Measurements from ENCODE around the gene PLXNC1. TPM values are rescaled to one million over a fixed set of nuclear protein-coding genes. Genes with fewer than 3 reads are reported as not detected.

Gene PLXNC1
- total RNA-seq, 2 donors from 2014 or later = 8.5 to 9.2 TPM

DNA sequence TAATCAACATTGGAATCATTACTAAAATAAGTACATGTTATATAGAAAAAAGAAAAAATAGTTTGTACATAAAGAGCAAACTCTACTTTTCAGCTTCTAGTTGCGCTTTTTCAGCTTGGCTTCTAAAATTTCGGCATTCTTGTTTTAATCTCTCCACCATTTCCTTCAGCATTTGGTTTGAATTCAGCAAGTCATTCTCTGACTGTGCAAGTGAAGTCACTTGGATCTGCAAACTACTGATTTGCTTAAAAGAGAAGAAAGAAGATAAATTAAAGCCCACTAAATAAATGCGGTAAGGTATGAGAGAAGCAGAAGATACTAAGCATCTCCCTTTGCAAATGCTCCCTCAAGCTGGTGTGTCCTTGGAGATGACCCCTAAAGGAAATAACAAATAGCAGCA, 185.0 kb downstream of the PLXNC1 start:
- H3K4me3 ChIP-seq = no peak overlapping the region

DNA sequence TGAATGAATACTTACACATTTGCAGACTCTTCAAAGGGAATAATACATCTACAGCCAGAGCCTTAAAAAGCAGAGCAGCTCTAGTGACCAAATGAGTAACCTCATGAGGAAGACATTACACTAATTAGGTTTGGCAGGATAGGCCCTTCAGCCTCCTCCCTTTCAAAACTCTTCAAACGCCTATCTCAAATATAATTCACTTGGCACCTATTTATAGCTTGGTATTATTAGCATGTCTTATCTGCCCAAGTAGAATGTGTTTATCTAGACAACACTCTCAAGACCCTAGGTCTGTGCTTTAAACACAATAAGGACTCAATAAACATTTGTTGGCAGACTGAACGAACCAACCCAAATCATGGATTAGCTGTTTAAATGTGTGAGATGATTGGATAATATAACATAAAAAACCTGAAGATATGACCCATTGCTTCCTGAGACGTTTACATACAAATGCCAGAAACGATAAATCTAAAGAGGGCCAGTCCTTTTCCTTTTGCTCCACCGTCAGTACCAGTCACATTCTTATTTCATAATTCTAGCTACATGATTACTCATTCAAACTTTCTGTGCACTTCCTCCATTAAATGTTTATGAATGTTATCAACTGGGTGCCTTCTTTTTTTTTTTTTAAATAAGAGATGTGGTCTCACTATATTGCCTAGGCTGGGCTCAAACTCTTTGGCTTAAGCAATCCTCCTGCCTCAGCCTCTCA, 188.0 kb downstream of the PLXNC1 start:
- Histone ChIP-seq H3K4me1 (ENCODE audit: control insufficient read depth in 1 of 2, low read depth in 2 of 2) (no peaks in the 10 kb centered on the region), H3K4me3 (no peak overlapping the region), H3K9me3 (no peaks in the 10 kb centered on the region), H3K36me3 (no peaks in the 10 kb centered on the region), H3K27ac (no peak overlapping the region), H3K27me3 (replicated peaks; ENCODE audit: insufficient read depth) (no peaks in the 10 kb centered on the region)
- DNase-seq (ENCODE audit: low spot score) = no peak
- ATAC-seq (ENCODE audit: insufficient number of reproducible peaks, low FRiP score, low read depth) = no peak
- TF ChIP-seq, protein P1, sequence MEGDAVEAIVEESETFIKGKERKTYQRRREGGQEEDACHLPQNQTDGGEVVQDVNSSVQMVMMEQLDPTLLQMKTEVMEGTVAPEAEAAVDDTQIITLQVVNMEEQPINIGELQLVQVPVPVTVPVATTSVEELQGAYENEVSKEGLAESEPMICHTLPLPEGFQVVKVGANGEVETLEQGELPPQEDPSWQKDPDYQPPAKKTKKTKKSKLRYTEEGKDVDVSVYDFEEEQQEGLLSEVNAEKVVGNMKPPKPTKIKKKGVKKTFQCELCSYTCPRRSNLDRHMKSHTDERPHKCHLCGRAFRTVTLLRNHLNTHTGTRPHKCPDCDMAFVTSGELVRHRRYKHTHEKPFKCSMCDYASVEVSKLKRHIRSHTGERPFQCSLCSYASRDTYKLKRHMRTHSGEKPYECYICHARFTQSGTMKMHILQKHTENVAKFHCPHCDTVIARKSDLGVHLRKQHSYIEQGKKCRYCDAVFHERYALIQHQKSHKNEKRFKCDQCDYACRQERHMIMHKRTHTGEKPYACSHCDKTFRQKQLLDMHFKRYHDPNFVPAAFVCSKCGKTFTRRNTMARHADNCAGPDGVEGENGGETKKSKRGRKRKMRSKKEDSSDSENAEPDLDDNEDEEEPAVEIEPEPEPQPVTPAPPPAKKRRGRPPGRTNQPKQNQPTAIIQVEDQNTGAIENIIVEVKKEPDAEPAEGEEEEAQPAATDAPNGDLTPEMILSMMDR (IDR thresholded peaks at IDR 0.05) = no peak

More for the DNA sequence above, 185.0 kb downstream of the PLXNC1 start:
- Histone ChIP-seq H3K4me1 (ENCODE audit: control insufficient read depth in 1 of 2, low read depth in 2 of 2) (no peaks in the 10 kb centered on the region), H3K9me3 (no peaks in the 10 kb centered on the region), H3K27ac (no peak overlapping the region), H3K27me3 (replicated peaks; ENCODE audit: insufficient read depth) (no peaks in the 10 kb centered on the region), H3K36me3 (no peaks in the 10 kb centered on the region)
- no peak for DNase-seq (ENCODE audit: low spot score)
- TF ChIP-seq, protein P1 (IDR thresholded peaks at IDR 0.05) = no peak
- no peak for ATAC-seq (ENCODE audit: insufficient number of reproducible peaks, low FRiP score, low read depth)

DNA sequence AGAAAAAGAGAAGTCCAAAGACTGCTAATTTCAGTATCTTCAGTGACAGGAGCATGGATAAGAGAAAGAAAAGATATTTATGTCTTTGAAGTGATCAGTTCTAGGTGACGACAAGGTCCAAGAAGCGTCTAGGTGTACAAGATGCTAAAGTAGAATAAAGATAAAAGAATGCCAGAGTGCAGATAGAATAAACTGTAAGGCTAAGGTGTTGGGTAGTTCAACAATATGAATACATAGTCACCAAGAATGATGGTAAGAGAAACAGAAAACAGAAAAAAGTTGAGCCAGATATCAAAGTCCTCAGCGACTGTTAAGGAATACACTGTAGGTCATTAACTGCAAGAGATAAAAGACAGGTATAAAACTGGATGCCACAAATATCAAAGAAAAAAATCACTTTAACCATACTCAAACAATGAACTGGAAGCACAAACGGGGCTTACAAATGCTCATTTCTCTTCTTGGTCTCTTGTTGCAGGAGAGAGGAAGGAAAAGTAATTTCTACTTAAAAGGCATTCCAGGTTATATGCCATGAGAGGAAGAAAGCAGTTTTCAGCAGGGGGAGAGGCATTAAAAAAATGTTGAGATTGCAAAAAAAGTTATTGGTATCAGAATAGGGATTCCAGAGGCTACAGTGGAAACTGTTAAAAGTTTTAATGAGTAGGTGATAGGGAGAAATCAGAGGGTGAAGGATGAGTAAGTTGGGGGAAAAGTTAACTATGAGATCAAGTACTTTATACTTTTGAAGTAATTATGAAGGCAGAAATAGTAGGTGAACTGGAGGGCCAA, 189.8 kb downstream of the PLXNC1 start:
- no peaks in the 10 kb centered on the region for H3K36me3 ChIP-seq
- no peak for ATAC-seq (ENCODE audit: insufficient number of reproducible peaks, low FRiP score, low read depth)
- no peaks in the 10 kb centered on the region for H3K27me3 ChIP-seq (replicated peaks; ENCODE audit: insufficient read depth)
- no peak for DNase-seq (ENCODE audit: low spot score)
- no peaks in the 10 kb centered on the region for H3K9me3 ChIP-seq
- no peak overlapping the region for H3K4me3 ChIP-seq
- TF ChIP-seq, protein P1 (IDR thresholded peaks at IDR 0.05) = no peak
- no peaks in the 10 kb centered on the region for H3K4me1 ChIP-seq (ENCODE audit: control insufficient read depth in 1 of 2, low read depth in 2 of 2)
- H3K27ac ChIP-seq = no peak overlapping the region

DNA sequence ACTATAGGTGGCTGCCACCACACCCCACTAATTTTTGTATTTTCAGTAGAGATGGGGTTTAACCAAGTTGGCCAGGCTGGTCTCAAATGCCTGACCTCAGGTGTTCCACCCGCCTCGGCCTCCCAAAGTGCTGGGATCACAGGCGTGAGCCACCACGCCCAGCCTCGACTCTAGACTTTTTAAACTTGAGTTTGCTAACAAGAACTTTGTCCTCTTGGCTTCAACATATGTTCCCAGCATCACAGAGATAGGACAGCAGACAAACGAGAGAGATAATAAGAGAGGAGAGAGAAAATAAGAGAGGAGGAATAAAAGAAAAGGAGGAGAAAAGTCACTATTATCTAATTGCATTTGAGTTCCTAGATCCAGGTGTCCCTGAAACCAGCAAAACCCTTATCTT, 192.2 kb downstream of the PLXNC1 start:
- H3K4me3 ChIP-seq = no peak overlapping the region
- H3K9me3 ChIP-seq = no peaks in the 10 kb centered on the region
- ATAC-seq (ENCODE audit: insufficient number of reproducible peaks, low FRiP score, low read depth) = no peak
- TF ChIP-seq, protein P1 (IDR thresholded peaks at IDR 0.05) = no peak
- no peaks in the 10 kb centered on the region for H3K4me1 ChIP-seq (ENCODE audit: control insufficient read depth in 1 of 2, low read depth in 2 of 2)
- DNase-seq (ENCODE audit: low spot score) = no peak
- no peaks in the 10 kb centered on the region for H3K27me3 ChIP-seq (replicated peaks; ENCODE audit: insufficient read depth)
- no peak overlapping the region for H3K27ac ChIP-seq
- no peaks in the 10 kb centered on the region for H3K36me3 ChIP-seq

DNA sequence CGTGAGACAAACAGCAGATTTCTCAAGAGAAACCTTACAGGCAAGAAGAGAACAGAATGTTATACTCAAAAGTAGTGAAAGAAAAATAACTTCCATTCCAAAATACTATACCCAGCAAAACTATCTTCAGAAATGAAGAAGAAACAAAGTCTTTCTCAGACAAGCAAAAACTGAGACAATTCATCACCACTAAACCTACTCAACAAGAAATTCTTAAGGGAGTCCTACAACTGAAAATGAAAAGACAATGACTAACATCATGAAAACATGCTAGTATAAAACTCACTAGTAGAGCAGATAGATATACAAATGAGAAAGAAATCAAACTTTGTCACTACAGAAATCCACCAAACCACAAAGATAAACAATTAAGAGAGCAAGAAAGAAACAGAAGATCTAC, 204.8 kb downstream of the PLXNC1 start:
- DNase-seq (ENCODE audit: low spot score) (no peak), ATAC-seq (ENCODE audit: insufficient number of reproducible peaks, low FRiP score, low read depth) (no peak)
- H3K4me1 ChIP-seq (ENCODE audit: control insufficient read depth in 1 of 2, low read depth in 2 of 2) = no peaks in the 10 kb centered on the region
- TF ChIP-seq, protein P1 (IDR thresholded peaks at IDR 0.05) = no peak
- no peak overlapping the region for H3K4me3 ChIP-seq
- H3K9me3 ChIP-seq = peaks cover 33% of the 10 kb centered on the region
- H3K27me3 ChIP-seq (replicated peaks; ENCODE audit: insufficient read depth) = no peaks in the 10 kb centered on the region
- H3K36me3 ChIP-seq = peaks cover 3% of the 10 kb centered on the region
- no peak overlapping the region for H3K27ac ChIP-seq
